IgD-negative memory B cell (primary cell): ENCODE results near the gene SND1. TPM values are rescaled to one million over a fixed set of nuclear protein-coding genes. Genes with fewer than 3 reads are reported as not detected.

ENCODE experiments used
- H3K27ac Mint-ChIP-seq, 3 donors: one replicate each; pipeline ENCODE4 v1.8.0; 2020 to 2022; ENCODE audit warnings: mild to moderate bottlenecking in 3 of 3, mixed read lengths in 3 of 3, moderate library complexity in 1 of 3
- H3K27me3 Mint-ChIP-seq: one replicate; pipeline ENCODE4 v1.8.0; 2021; ENCODE audit warnings: mixed read lengths
- H3K36me3 Mint-ChIP-seq: one replicate; pipeline ENCODE4 v1.8.0; 2020; ENCODE audit warnings: mild to moderate bottlenecking, mixed read lengths
- H3K4me1 Mint-ChIP-seq, 3 donors: one replicate each; pipeline ENCODE4 v1.8.0; 2020 to 2022; ENCODE audit warnings: mixed read lengths in 3 of 3, mild to moderate bottlenecking in 1 of 3
- H3K4me3 Mint-ChIP-seq, 4 donors: one replicate each; pipeline ENCODE4 v1.8.0; 2020 to 2022; ENCODE audit warnings: mild to moderate bottlenecking in 4 of 4, mixed read lengths in 4 of 4, moderate library complexity in 3 of 4
- H3K9me3 Mint-ChIP-seq, 3 donors: one replicate each; pipeline ENCODE4 v1.8.0; 2020 to 2021; ENCODE audit warnings: mixed read lengths in 3 of 3, mild to moderate bottlenecking in 1 of 3
- polyA plus RNA-seq: library from polyadenylated mRNA; unstranded; fragments of 300-500 nt; fragmentation: Illumina TruSeq; gene quantifications from one replicate; pipeline ENCODE4 v1.2.3, GENCODE V29; 2021

The SND1 gene
- polyA plus RNA-seq, 1 donor from 2014 or later = 138 TPM

GRCh38 chr7:127751062-127751461 lies 99.1 kb downstream of the SND1 start:
- H3K36me3 Mint-ChIP-seq = peaks cover 5% of the 10 kb centered on the region
- H3K9me3 Mint-ChIP-seq = peaks cover 0 to 2% (median 0%) of the 10 kb centered on the region in 3 donors
- no peaks in the 10 kb centered on the region for H3K27me3 Mint-ChIP-seq
- H3K4me3 Mint-ChIP-seq = no peak overlapping the region
- H3K4me1 Mint-ChIP-seq = peaks cover 15 to 57% (median 31%) of the 10 kb centered on the region in 3 donors
- no peak overlapping the region for H3K27ac Mint-ChIP-seq

GRCh38 chr7:127751490-127752448 lies 99.8 kb downstream of the SND1 start:
- Mint-ChIP-seq H3K9me3 (peaks cover 0 to 2% (median 0%) of the 10 kb centered on the region in 3 donors), H3K36me3 (peaks cover 5% of the 10 kb centered on the region), H3K4me3 (peak overlapping the region in 1 of 4 donors; percentile 19), H3K4me1 (peaks cover 15 to 63% (median 31%) of the 10 kb centered on the region in 3 donors), H3K27me3 (no peaks in the 10 kb centered on the region), H3K27ac (no peak overlapping the region)

- peaks cover 5% of the 10 kb centered on the region for H3K36me3 Mint-ChIP-seq
- no peak overlapping the region for H3K27ac Mint-ChIP-seq
- no peak overlapping the region for H3K4me3 Mint-ChIP-seq
- no peaks in the 10 kb centered on the region for H3K27me3 Mint-ChIP-seq
- H3K4me1 Mint-ChIP-seq = peaks cover 14 to 71% (median 35%) of the 10 kb centered on the region in 3 donors
- peaks cover 0 to 2% (median 0%) of the 10 kb centered on the region in 3 donors for H3K9me3 Mint-ChIP-seq
Observed at GRCh38 chr7:127752829-127753228, 100.8 kb downstream of the SND1 start.

- no peaks in the 10 kb centered on the region for H3K27me3 Mint-ChIP-seq
- peaks cover 11 to 71% (median 33%) of the 10 kb centered on the region in 3 donors for H3K4me1 Mint-ChIP-seq
- no peak overlapping the region for H3K27ac Mint-ChIP-seq
- H3K9me3 Mint-ChIP-seq = no peaks in the 10 kb centered on the region
- H3K4me3 Mint-ChIP-seq = no peak overlapping the region
- peaks cover under 1% of the 10 kb centered on the region for H3K36me3 Mint-ChIP-seq
Observed at GRCh38 chr7:127754457-127754856, 102.5 kb downstream of the SND1 start.

GRCh38 chr7:127755521-127755920 lies 103.5 kb downstream of the SND1 start:
- Mint-ChIP-seq H3K4me3 (no peak overlapping the region), H3K9me3 (no peaks in the 10 kb centered on the region), H3K4me1 (peaks cover 15 to 69% (median 33%) of the 10 kb centered on the region in 3 donors), H3K27ac (no peak overlapping the region), H3K27me3 (no peaks in the 10 kb centered on the region), H3K36me3 (peaks cover 3% of the 10 kb centered on the region)

GRCh38 chr7:127755965-127756364 lies 104.0 kb downstream of the SND1 start:
- Mint-ChIP-seq H3K27me3 (no peaks in the 10 kb centered on the region), H3K27ac (no peak overlapping the region), H3K4me1 (peaks cover 15 to 68% (median 30%) of the 10 kb centered on the region in 3 donors), H3K36me3 (peaks cover 3% of the 10 kb centered on the region), H3K9me3 (no peaks in the 10 kb centered on the region), H3K4me3 (no peak overlapping the region)

GRCh38 chr7:127758105-127758504 lies 106.1 kb downstream of the SND1 start:
- H3K27ac Mint-ChIP-seq = no peak overlapping the region
- H3K4me1 Mint-ChIP-seq = peaks cover 13 to 63% (median 20%) of the 10 kb centered on the region in 3 donors
- H3K36me3 Mint-ChIP-seq = peaks cover 6% of the 10 kb centered on the region
- H3K4me3 Mint-ChIP-seq = no peak overlapping the region
- no peaks in the 10 kb centered on the region for H3K9me3 Mint-ChIP-seq
- no peaks in the 10 kb centered on the region for H3K27me3 Mint-ChIP-seq

GRCh38 chr7:127758845-127759244 lies 106.9 kb downstream of the SND1 start:
- Mint-ChIP-seq H3K27ac (no peak overlapping the region), H3K4me3 (no peak overlapping the region), H3K27me3 (no peaks in the 10 kb centered on the region), H3K9me3 (no peaks in the 10 kb centered on the region), H3K4me1 (peaks cover 12 to 56% (median 16%) of the 10 kb centered on the region in 3 donors), H3K36me3 (peaks cover 6% of the 10 kb centered on the region)

- Mint-ChIP-seq H3K27ac (peak overlapping the region in 1 of 3 donors; percentile 6), H3K9me3 (no peaks in the 10 kb centered on the region), H3K4me1 (peaks cover 9 to 55% (median 12%) of the 10 kb centered on the region in 3 donors)
Observed at GRCh38 chr7:127759945-127760421, 108.0 kb downstream of the SND1 start.

GRCh38 chr7:127760436-127761031 lies 108.5 kb downstream of the SND1 start:
- no peak overlapping the region for H3K4me3 Mint-ChIP-seq
- H3K4me1 Mint-ChIP-seq = peaks cover 7 to 54% (median 13%) of the 10 kb centered on the region in 3 donors
- no peaks in the 10 kb centered on the region for H3K27me3 Mint-ChIP-seq

More at GRCh38 chr7:127759945-127760421, 108.0 kb downstream of the SND1 start:
- Mint-ChIP-seq H3K4me3 (no peak overlapping the region), H3K36me3 (peaks cover 9% of the 10 kb centered on the region), H3K27me3 (no peaks in the 10 kb centered on the region)

GRCh38 chr7:127761196-127761595 lies 109.2 kb downstream of the SND1 start:
- peaks cover 0 to 2% (median 0%) of the 10 kb centered on the region in 3 donors for H3K9me3 Mint-ChIP-seq
- H3K36me3 Mint-ChIP-seq = peaks cover 9% of the 10 kb centered on the region
- H3K27me3 Mint-ChIP-seq = no peaks in the 10 kb centered on the region
- H3K4me3 Mint-ChIP-seq = no peak overlapping the region
- H3K4me1 Mint-ChIP-seq = peaks cover 7 to 47% (median 15%) of the 10 kb centered on the region in 3 donors
- no peak overlapping the region for H3K27ac Mint-ChIP-seq

More at GRCh38 chr7:127760436-127761031, 108.5 kb downstream of the SND1 start:
- Mint-ChIP-seq H3K9me3 (no peaks in the 10 kb centered on the region), H3K27ac (peak overlapping the region in 1 of 3 donors; percentile 31), H3K36me3 (peaks cover 9% of the 10 kb centered on the region)

- Mint-ChIP-seq H3K4me1 (peaks cover 16 to 51% (median 23%) of the 10 kb centered on the region in 3 donors), H3K27ac (no peak overlapping the region), H3K27me3 (no peaks in the 10 kb centered on the region), H3K4me3 (no peak overlapping the region), H3K36me3 (peaks cover 16% of the 10 kb centered on the region), H3K9me3 (peaks cover 0 to 2% (median 0%) of the 10 kb centered on the region in 3 donors)
Observed at GRCh38 chr7:127764681-127765080, 112.7 kb downstream of the SND1 start.

GRCh38 chr7:127765150-127765549 lies 113.2 kb downstream of the SND1 start:
- Mint-ChIP-seq H3K27ac (no peak overlapping the region), H3K36me3 (peaks cover 12% of the 10 kb centered on the region), H3K4me1 (peaks cover 17 to 47% (median 23%) of the 10 kb centered on the region in 3 donors), H3K4me3 (no peak overlapping the region), H3K27me3 (no peaks in the 10 kb centered on the region), H3K9me3 (peaks cover 0 to 2% (median 0%) of the 10 kb centered on the region in 3 donors)

GRCh38 chr7:127766831-127767459 lies 115.0 kb downstream of the SND1 start:
- Mint-ChIP-seq H3K27ac (no peak overlapping the region), H3K9me3 (peaks cover 0 to 2% (median 0%) of the 10 kb centered on the region in 3 donors), H3K4me1 (peaks cover 18 to 54% (median 32%) of the 10 kb centered on the region in 3 donors), H3K27me3 (no peaks in the 10 kb centered on the region), H3K4me3 (peak overlapping the region in 1 of 4 donors; percentile 50), H3K36me3 (peaks cover 10% of the 10 kb centered on the region)
